Keratinocyte (primary cell): ENCODE data around the gene ATP5F1D. TPM values are rescaled to one million over a fixed set of nuclear protein-coding genes. Genes with fewer than 3 reads are reported as not detected.

Source experiments
- DNase-seq: peaks from one replicate; pipeline ENCODE4 v3.0.0-alpha.2; 2011; ENCODE audit warnings: low read depth, missing footprints, low spot score
- FAIRE-seq: peaks from 2 replicates; lab custom pipeline; 2011; peaks lifted over from hg19 to GRCh38; lab: Jason Lieb, UNC
- H2AFZ ChIP-seq: 2 replicates; pipeline ENCODE4 v1.6.0; 2012; ENCODE audit warnings: low read length, control low read depth, inconsistent platforms; ENCODE audit not compliant: control insufficient read depth
- H3K27ac ChIP-seq: 2 replicates; pipeline ENCODE4 v1.5.1; 2011; ENCODE audit warnings: low read length; ENCODE audit not compliant: control insufficient read depth, insufficient read depth
- H3K27me3 ChIP-seq: 3 replicates; pipeline ENCODE4 v1.6.0; 2011; ENCODE audit warnings: low read length; ENCODE audit not compliant: control insufficient read depth, insufficient read depth; ENCODE audit errors: extremely low read depth
- H3K36me3 ChIP-seq, 2 experiments: 2 replicates in 1 of 2; 3 replicates in 1 of 2; pipeline ENCODE4 v1.5.1; 2011; ENCODE audit warnings: low read length in 2 of 2, mild to moderate bottlenecking in 1 of 2; ENCODE audit not compliant: control insufficient read depth in 2 of 2, insufficient read depth in 2 of 2; ENCODE audit errors: extremely low read depth in 1 of 2
- H3K4me1 ChIP-seq: 3 replicates; pipeline ENCODE4 v1.5.1; 2011; ENCODE audit warnings: low read length; ENCODE audit not compliant: control insufficient read depth, insufficient read depth; ENCODE audit errors: extremely low read depth
- H3K4me2 ChIP-seq: 3 replicates; pipeline ENCODE4 v1.6.0; 2011; ENCODE audit warnings: low read depth, low read length; ENCODE audit not compliant: control insufficient read depth, insufficient read depth; ENCODE audit errors: extremely low read depth
- H3K4me3 ChIP-seq, 3 experiments: fragments of 200-600 bp in 1 of 3; sonication (generic) in 1 of 3; 2 replicates in 2 of 3; 3 replicates in 1 of 3; pipeline ENCODE4 v1.5.1; 2011 to 2016; ENCODE audit warnings: low read length in 3 of 3, mild to moderate bottlenecking in 3 of 3, control low read depth in 2 of 3, inconsistent platforms in 1 of 3, low read depth in 1 of 3, mixed read lengths in 1 of 3, mixed run types in 1 of 3, moderate library complexity in 1 of 3; ENCODE audit not compliant: control insufficient read depth in 2 of 3, insufficient read depth in 2 of 3; ENCODE audit errors: extremely low read depth in 1 of 3
- H3K79me2 ChIP-seq: 2 replicates; pipeline ENCODE4 v1.6.0; 2012; ENCODE audit warnings: low read length; ENCODE audit not compliant: control insufficient read depth, insufficient read depth
- H3K9ac ChIP-seq: 3 replicates; pipeline ENCODE4 v1.6.0; 2011; ENCODE audit warnings: low read length; ENCODE audit not compliant: control insufficient read depth, insufficient read depth; ENCODE audit errors: extremely low read depth
- H3K9me1 ChIP-seq: 3 replicates; pipeline ENCODE4 v1.6.0; 2011; ENCODE audit warnings: low read length; ENCODE audit not compliant: control insufficient read depth, insufficient read depth; ENCODE audit errors: extremely low read depth
- H3K9me3 ChIP-seq: 2 replicates; pipeline ENCODE4 v1.5.1; 2012; ENCODE audit warnings: low read depth, low read length; ENCODE audit not compliant: control insufficient read depth
- H4K20me1 ChIP-seq: 3 replicates; pipeline ENCODE4 v1.6.0; 2011; ENCODE audit warnings: low read length; ENCODE audit not compliant: control insufficient read depth, insufficient read depth; ENCODE audit errors: extremely low read depth
- CTCF ChIP-seq, 3 experiments: IDR thresholded peaks in 1 of 3; conservative IDR thresholded peaks in 1 of 3; optimal IDR thresholded peaks in 1 of 3; 2 replicates in 2 of 3; 3 replicates in 1 of 3; pipeline versions ENCODE3 to v1.5.1; 2011; ENCODE audit warnings: low read length in 3 of 3, mild to moderate bottlenecking in 3 of 3, moderate library complexity in 2 of 3, control low read depth in 1 of 3, inconsistent platforms in 1 of 3; ENCODE audit not compliant: insufficient read depth in 2 of 3; ENCODE audit errors: extremely low read depth in 1 of 3
- EZH2 ChIP-seq: IDR thresholded peaks from one replicate; pipeline ENCODE4 v1.6.1; 2012; ENCODE audit warnings: inconsistent platforms, mild to moderate bottlenecking, low read length, moderate library complexity
- dilution Hi-C: fragments of 300-500 bp; cut with MboI; formaldehyde crosslinking; loops from one replicate; pipeline ENCODE4 v1.7.0; 2020; ENCODE audit warnings: low sequenced_read_pairs; ENCODE audit not compliant: extremely low pct_ligation_motif_present
- polyA plus RNA-seq, 5 experiments: library from polyadenylated mRNA; depleted of rRNA in 3 of 5; stranded (reverse) in 3 of 5; stranded (forward) in 1 of 5; unstranded in 1 of 5; fragments of >200 nt; gene quantifications; 1 replicate in 1 of 5; 2 replicates in 3 of 5; 3 replicates in 1 of 5; pipeline versions ENCODE4 v1.2.1 to v1.2.3, GENCODE V29; 2011 to 2012; ENCODE audit warnings: missing spikeins in 2 of 5, low read depth in 1 of 5, low replicate concordance in 1 of 5

Gene ATP5F1D
- polyA plus RNA-seq, 1 donor (not counting 4 experiments of a cell fraction or from before 2014, with no cell fraction given), result 51.3 TPM

DNA sequence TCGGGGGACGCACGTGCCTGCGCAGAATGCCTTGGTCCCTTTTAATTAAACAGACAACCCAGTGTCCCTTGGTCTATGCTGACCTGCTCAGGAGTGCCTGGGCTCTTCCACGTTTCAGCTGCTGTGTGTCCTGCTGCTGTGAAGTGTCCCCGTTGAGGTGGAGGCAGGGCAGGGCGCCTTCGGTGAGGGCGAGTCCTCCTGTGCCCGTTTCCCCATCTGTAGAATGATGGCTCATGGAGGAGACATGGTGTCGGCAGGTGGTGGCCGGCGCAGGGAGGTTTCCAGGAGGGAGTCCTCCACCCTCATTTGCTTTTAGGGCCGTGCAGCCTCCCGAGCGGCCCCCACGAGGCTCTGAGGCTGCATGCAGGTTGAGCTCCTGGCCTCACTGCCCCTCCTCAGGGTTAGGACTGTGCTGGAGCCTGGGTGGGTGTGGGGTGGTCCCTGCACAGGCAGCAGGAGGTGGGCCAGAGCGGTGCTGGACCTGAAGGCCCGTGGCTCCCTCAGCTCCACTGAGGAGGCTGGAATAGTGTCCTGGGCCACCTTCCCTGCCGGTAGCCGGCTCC lies 27.2 kb upstream of the ATP5F1D start:
- Histone ChIP-seq H3K4me3 (peak overlapping the region; percentile 17 to 53 (median 45)), H3K4me2 (peak overlapping the region; percentile 85), H4K20me1 (peaks cover 5% of the 10 kb centered on the region)

GRCh38 chr19:1214862-1215731 lies 26.5 kb upstream of the ATP5F1D start:
- H3K9ac ChIP-seq, result peak overlapping the region; percentile 77
- H3K27me3 ChIP-seq, result no peaks in the 10 kb centered on the region
- FAIRE-seq (no peak), DNase-seq (no peak)
- H3K9me1 ChIP-seq, result no peaks in the 10 kb centered on the region
- H3K4me3 ChIP-seq, result no peak overlapping the region
- H3K79me2 ChIP-seq, result peaks cover 85% of the 10 kb centered on the region
- H4K20me1 ChIP-seq, result peaks cover 5% of the 10 kb centered on the region
- H3K9me3 ChIP-seq, result no peaks in the 10 kb centered on the region
- H3K36me3 ChIP-seq, result peaks cover 14 to 16% of the 10 kb centered on the region in 2 experiments
- peaks cover 45% of the 10 kb centered on the region for H3K4me1 ChIP-seq
- H2AFZ ChIP-seq, result no peak overlapping the region
- dilution Hi-C loops, result no loop called here
- peak overlapping the region; percentile 88 for H3K27ac ChIP-seq
- no peak overlapping the region for H3K4me2 ChIP-seq
- TF ChIP-seq EZH2, result no peak
- TF ChIP-seq CTCF (optimal IDR thresholded peaks at IDR 0.05 in 1 of 3, IDR thresholded peaks at IDR 0.05 in 1 of 3, conservative IDR thresholded peaks at IDR 0.05 in 1 of 3; ENCODE audit: extremely low read depth in 1 of 3, insufficient read depth in 2 of 3, low read length in 3 of 3), result no peak

More for the DNA sequence above, 27.2 kb upstream of the ATP5F1D start:
- dilution Hi-C loops, result no loop called here
- H3K79me2 ChIP-seq, result peaks cover 87% of the 10 kb centered on the region
- H3K27me3 ChIP-seq, result no peaks in the 10 kb centered on the region
- TF ChIP-seq EZH2 (no peak), CTCF (optimal IDR thresholded peaks at IDR 0.05 in 1 of 3, IDR thresholded peaks at IDR 0.05 in 1 of 3, conservative IDR thresholded peaks at IDR 0.05 in 1 of 3; ENCODE audit: extremely low read depth in 1 of 3, insufficient read depth in 2 of 3, low read length in 3 of 3) (no peak)
- H3K36me3 ChIP-seq, result peaks cover 15 to 22% of the 10 kb centered on the region in 2 experiments
- DNase-seq, result no peak
- H2AFZ ChIP-seq, result peak overlapping the region; percentile 51
- H3K9ac ChIP-seq, result peak overlapping the region; percentile 77
- no peak for FAIRE-seq
- H3K9me1 ChIP-seq, result no peaks in the 10 kb centered on the region
- H3K9me3 ChIP-seq, result no peaks in the 10 kb centered on the region
- H3K4me1 ChIP-seq, result peaks cover 51% of the 10 kb centered on the region
- peak overlapping the region; percentile 88 for H3K27ac ChIP-seq
